Measurements from ENCODE around the gene TMEM178B. TPM values are rescaled to one million over a fixed set of nuclear protein-coding genes. Genes with fewer than 3 reads are reported as not detected.

Gene TMEM178B
- total and polyA plus RNA-seq, 12 donors = 1.2 to 54.6 (median 25.7) TPM

- H3K4me3 ChIP-seq = no peak overlapping the region
- no peak for DNase-seq
- H3K9me3 ChIP-seq = no peaks in the 10 kb centered on the region
- H3K36me3 ChIP-seq = no peaks in the 10 kb centered on the region
- TF ChIP-seq CTCF (IDR thresholded peaks at IDR 0.05) = no peak
- H3K27ac ChIP-seq = no peak overlapping the region
- H3K4me1 ChIP-seq = no peaks in the 10 kb centered on the region
- no peaks in the 10 kb centered on the region for H3K27me3 ChIP-seq
- ATAC-seq = no peak
- WGBS, 2 donors = 73 to 79% methylated on average over 3 of the region's 3 CpGs
- intact Hi-C loops (cut with DNase I) = loop anchor here in 2 of 10 donors (10.0 kb wide), 2 partner anchors 248 to 268 kb away; no protein-coding TSS in a partner anchor
These were observed 448.9 kb downstream of the TMEM178B start for GRCh38 chr7:141522657-141523342.

- no peak for TF ChIP-seq CTCF (IDR thresholded peaks at IDR 0.05)
- H3K9me3 ChIP-seq = no peaks in the 10 kb centered on the region
- no peak for ATAC-seq
- H3K4me3 ChIP-seq = no peak overlapping the region
- no peak overlapping the region for H3K27ac ChIP-seq
- H3K4me1 ChIP-seq = no peaks in the 10 kb centered on the region
- no peaks in the 10 kb centered on the region for H3K36me3 ChIP-seq
- intact Hi-C loops (cut with DNase I) = loop anchor here in 2 of 10 donors (10.0 kb wide), 2 partner anchors 251 to 271 kb away; no protein-coding TSS in a partner anchor
- no peak for DNase-seq
- H3K27me3 ChIP-seq = no peaks in the 10 kb centered on the region
These were observed 452.2 kb downstream of the TMEM178B start for GRCh38 chr7:141525973-141526514.

- ATAC-seq (no peak), DNase-seq (no peak)
- WGBS, 2 donors = 85 to 92% methylated on average over 4 of the region's 4 CpGs
- TF ChIP-seq CTCF (IDR thresholded peaks at IDR 0.05) = no peak
- Histone ChIP-seq H3K4me3 (no peak overlapping the region), H3K36me3 (no peaks in the 10 kb centered on the region), H3K9me3 (no peaks in the 10 kb centered on the region), H3K27me3 (no peaks in the 10 kb centered on the region), H3K4me1 (no peaks in the 10 kb centered on the region), H3K27ac (no peak overlapping the region)
- intact Hi-C loops (cut with DNase I) = loop anchor here in 2 of 10 donors (10.0 kb wide), 2 partner anchors 252 to 272 kb away; no protein-coding TSS in a partner anchor
These were observed 453.2 kb downstream of the TMEM178B start for GRCh38 chr7:141527076-141527475.

- 91 to 93% methylated on average over 3 of the region's 3 CpGs for WGBS, 2 donors
- H3K27ac ChIP-seq = no peak overlapping the region
- intact Hi-C loops (cut with DNase I) = loop anchor here in 2 of 10 donors (10.0 kb wide), 2 partner anchors 254 to 274 kb away; no protein-coding TSS in a partner anchor
These were observed 454.5 kb downstream of the TMEM178B start for GRCh38 chr7:141528399-141528798.

More at GRCh38 chr7:141528399-141528798, 454.5 kb downstream of the TMEM178B start:
- TF ChIP-seq CTCF (IDR thresholded peaks at IDR 0.05) = no peak
- DNase-seq (no peak), ATAC-seq (no peak)
- no peaks in the 10 kb centered on the region for H3K36me3 ChIP-seq
- H3K27me3 ChIP-seq = no peaks in the 10 kb centered on the region
- H3K9me3 ChIP-seq = no peaks in the 10 kb centered on the region
- H3K4me1 ChIP-seq = peaks cover 0 to 4% (median 0%) of the 10 kb centered on the region in 9 donors
- H3K4me3 ChIP-seq = no peak overlapping the region

Other genes starting within 250 kb of the TMEM178B start
- gene BRAF, start 149.1 kb upstream of the TMEM178B start, total RNA-seq = 10 to 100 TPM; 18.5 to 36.8 (median 24.2) TPM
- 1 to 10 TPM; 3.8 to 8.5 TPM for gene BRAF, start 149.1 kb upstream of the TMEM178B start, polyA plus RNA-seq
- 100 to 1,000 TPM in 9 of 10 donors, 10 to 100 TPM in 1; 95.8 to 151 (median 138) TPM for gene MRPS33, start 59.1 kb upstream of the TMEM178B start, total RNA-seq
- gene MRPS33, start 59.1 kb upstream of the TMEM178B start, polyA plus RNA-seq = 10 to 100 TPM; 71.7 to 96.2 TPM